Limb (tissue), 2 donors: ENCODE data around the gene TMEM132A.

Experiments
- DNase-seq, 2 donors: peaks; one replicate each; pipeline ENCODE4 v3.0.0-alpha.2; 2016; ENCODE audit errors: extremely low spot score in 2 of 2

TMEM132A gene

DNA sequence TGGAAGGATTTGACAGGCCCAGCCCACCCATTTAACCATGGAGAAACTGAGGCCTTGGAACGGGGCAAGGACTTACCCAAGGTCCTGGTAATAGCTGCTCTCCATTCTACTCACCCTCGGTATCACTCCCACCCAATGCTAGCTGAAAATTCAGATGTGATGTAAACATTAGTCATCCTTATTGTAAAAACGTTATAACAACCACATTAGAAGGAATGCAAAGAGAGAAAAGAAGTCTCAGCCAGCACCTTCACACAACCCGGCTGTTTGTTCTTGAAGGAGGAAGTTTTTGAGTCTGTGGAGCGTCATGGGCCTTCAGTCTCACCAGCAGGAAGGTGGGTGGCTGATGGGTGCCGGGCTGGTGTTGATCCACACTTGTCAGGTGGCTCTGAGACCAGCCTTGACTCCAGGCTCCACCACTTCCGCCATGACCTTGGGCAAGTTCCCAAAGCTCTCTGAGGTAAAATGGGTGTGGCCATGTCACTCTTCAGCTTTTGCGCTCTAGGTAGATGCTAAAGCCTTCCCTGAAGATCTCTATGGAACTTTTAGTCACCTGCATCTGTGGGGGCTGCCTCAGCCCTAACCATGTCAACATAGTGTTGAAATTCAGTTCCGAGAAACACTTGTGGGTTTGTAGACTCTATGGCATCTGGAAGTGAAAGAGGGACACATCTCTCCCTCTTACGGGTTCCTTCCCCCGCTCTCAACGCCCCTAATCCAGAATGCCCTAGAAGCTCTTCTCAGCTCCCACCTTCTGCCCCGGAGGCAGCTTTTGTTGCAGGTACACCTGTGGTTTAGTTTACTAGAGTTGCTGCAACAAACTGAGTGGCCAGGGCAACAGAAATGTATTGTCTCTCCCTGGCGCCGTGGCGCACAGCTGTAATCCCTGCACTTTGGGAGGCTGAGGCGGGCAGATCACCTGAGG is 62.0 kb downstream of the TMEM132A start:
- no peak for DNase-seq
